Trophoblast cell (in vitro differentiated cells and primary cell): ENCODE measurements around the gene MAP2K6.
"Not testable (repeated sequence)": the region's sequence is repeated elsewhere in the genome, so short reads cannot be mapped to it uniquely, and the experiment has no call there.

Source experiments
- DNase-seq, 2 donors: peaks; one replicate each; pipeline ENCODE4 v3.0.0-alpha.2; 2016
- H2AFZ ChIP-seq: 2 replicates; pipeline ENCODE4 v1.6.1; 2013; ENCODE audit warnings: low read length, moderate library complexity, mild to moderate bottlenecking; ENCODE audit not compliant: insufficient read depth, poor library complexity
- H2AK5ac ChIP-seq: 2 replicates; pipeline ENCODE4 v1.6.1; 2013; ENCODE audit warnings: mild to moderate bottlenecking, low read length
- H2BK120ac ChIP-seq: 2 replicates; pipeline ENCODE4 v1.6.1; 2013; ENCODE audit warnings: low read length, mild to moderate bottlenecking, moderate library complexity; ENCODE audit not compliant: insufficient read depth, poor library complexity
- H2BK12ac ChIP-seq: 2 replicates; pipeline ENCODE4 v1.6.1; 2013; ENCODE audit warnings: mild to moderate bottlenecking, low read length, moderate library complexity
- H2BK5ac ChIP-seq: 2 replicates; pipeline ENCODE4 v1.6.1; 2013; ENCODE audit warnings: low read length, low read depth, moderate library complexity, mild to moderate bottlenecking; ENCODE audit not compliant: poor library complexity
- H3K14ac ChIP-seq: 2 replicates; pipeline ENCODE4 v1.6.1; 2013; ENCODE audit warnings: mild to moderate bottlenecking, low read length
- H3K18ac ChIP-seq: 2 replicates; pipeline ENCODE4 v1.6.1; 2013; ENCODE audit warnings: mild to moderate bottlenecking, low read length
- H3K23ac ChIP-seq: 2 replicates; pipeline ENCODE4 v1.6.1; 2013; ENCODE audit warnings: low read length
- H3K27ac ChIP-seq: 2 replicates; pipeline ENCODE4 v1.5.1; 2013; ENCODE audit warnings: low read depth, mild to moderate bottlenecking, inconsistent platforms, low read length, moderate library complexity
- H3K27me3 ChIP-seq: 2 replicates; pipeline ENCODE4 v1.6.1; 2013; ENCODE audit warnings: inconsistent platforms, mild to moderate bottlenecking, low read length, moderate library complexity; ENCODE audit not compliant: insufficient read depth
- H3K36me3 ChIP-seq, 2 experiments: 1 replicate in 1 of 2; 2 replicates in 1 of 2; pipeline ENCODE4 v1.6.1; 2013; ENCODE audit warnings: low read length in 2 of 2, mild to moderate bottlenecking in 2 of 2, moderate library complexity in 1 of 2; ENCODE audit not compliant: insufficient read depth in 2 of 2, control insufficient read depth in 1 of 2
- H3K4ac ChIP-seq: 2 replicates; pipeline ENCODE4 v1.6.1; 2013; ENCODE audit warnings: low read depth, mild to moderate bottlenecking, low read length, moderate library complexity
- H3K4me1 ChIP-seq, 2 experiments: 1 replicate in 1 of 2; 2 replicates in 1 of 2; pipeline ENCODE4 v1.6.1; 2013; ENCODE audit warnings: low read length in 2 of 2, mild to moderate bottlenecking in 2 of 2, moderate library complexity in 1 of 2; ENCODE audit not compliant: insufficient read depth in 2 of 2, control insufficient read depth in 1 of 2
- H3K4me2 ChIP-seq: 2 replicates; pipeline ENCODE4 v1.6.1; 2013; ENCODE audit warnings: inconsistent platforms, mild to moderate bottlenecking, low read length, moderate library complexity
- H3K4me3 ChIP-seq: 2 replicates; pipeline ENCODE4 v1.5.1; 2013; ENCODE audit warnings: mild to moderate bottlenecking, low read depth, low read length, inconsistent platforms
- H3K79me1 ChIP-seq: one replicate; pipeline ENCODE4 v1.6.1; 2013; ENCODE audit warnings: low read length
- H3K79me2 ChIP-seq: 2 replicates; pipeline ENCODE4 v1.6.1; 2013; ENCODE audit warnings: low read length, mild to moderate bottlenecking; ENCODE audit not compliant: control insufficient read depth, insufficient read depth, poor library complexity
- H3K9ac ChIP-seq: 2 replicates; pipeline ENCODE4 v1.6.1; 2013; ENCODE audit warnings: mild to moderate bottlenecking, low read length
- H3K9me3 ChIP-seq: 2 replicates; pipeline ENCODE4 v1.6.1; 2013; ENCODE audit warnings: low read depth, mild to moderate bottlenecking, control low read depth, inconsistent platforms, low read length; ENCODE audit not compliant: insufficient read depth
- H4K12ac ChIP-seq: 2 replicates; pipeline ENCODE4 v1.6.1; 2013; ENCODE audit warnings: low read depth, mild to moderate bottlenecking, low read length, moderate library complexity
- H4K8ac ChIP-seq: 2 replicates; pipeline ENCODE4 v1.6.1; 2013; ENCODE audit warnings: low read depth, mild to moderate bottlenecking, low read length, moderate library complexity
- H4K91ac ChIP-seq: one replicate; pipeline ENCODE4 v1.6.1; 2013; ENCODE audit warnings: low read depth, mild to moderate bottlenecking, low read length, moderate library complexity
- WGBS: extraction: QIAGEN DNeasy Blood & Tissue Kit; methylation state at CpG from one replicate; pipeline ENCODE4 v1.1.7; 2013; ENCODE audit warnings: missing lambda C conversion rate; ENCODE audit not compliant: insufficient read length, insufficient coverage; ENCODE audit errors: extremely low coverage; 5-methylcytosine and 5-hydroxymethylcytosine counted together

The MAP2K6 gene

DNA sequence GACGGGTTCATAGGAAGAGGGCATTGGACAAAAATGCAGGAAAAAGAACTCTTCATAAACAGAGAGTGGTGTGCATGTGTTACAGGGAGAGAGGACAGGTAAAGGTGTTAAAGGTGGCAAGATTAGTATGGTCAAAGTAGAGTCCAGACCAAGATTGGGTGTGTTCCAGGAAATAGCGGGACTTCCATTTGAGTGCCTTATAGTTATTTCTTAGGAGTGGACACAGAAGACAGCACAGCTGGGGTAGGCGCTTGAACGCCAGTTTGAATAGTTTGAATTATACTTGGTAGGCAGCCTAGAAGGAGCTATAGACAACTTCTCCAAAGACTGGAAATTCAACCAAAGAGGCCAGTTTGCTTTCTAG is 63.4 kb downstream of the MAP2K6 start:
- Histone ChIP-seq H3K23ac (no peak overlapping the region), H3K27ac (no peak overlapping the region), H3K4me2 (no peak overlapping the region), H3K9ac (no peak overlapping the region), H3K27me3 (no peaks in the 10 kb centered on the region), H2BK120ac (no peak overlapping the region), H3K14ac (no peak overlapping the region), H2AK5ac (no peak overlapping the region), H2AFZ (no peak overlapping the region), H3K79me1 (no peaks in the 10 kb centered on the region), H4K12ac (no peak overlapping the region), H3K18ac (no peak overlapping the region), H3K9me3 (no peaks in the 10 kb centered on the region), H2BK12ac (no peak overlapping the region), H2BK5ac (no peak overlapping the region), H3K36me3 (no peaks in the 10 kb centered on the region), H3K4me3 (no peak overlapping the region), H4K91ac (no peak overlapping the region), H3K4me1 (no peaks in the 10 kb centered on the region), H4K8ac (no peak overlapping the region), H3K79me2 (no peaks in the 10 kb centered on the region), H3K4ac (no peak overlapping the region)
- no peak for DNase-seq
- no CpG with 5 or more reads among the region's 4 CpGs for WGBS

DNA sequence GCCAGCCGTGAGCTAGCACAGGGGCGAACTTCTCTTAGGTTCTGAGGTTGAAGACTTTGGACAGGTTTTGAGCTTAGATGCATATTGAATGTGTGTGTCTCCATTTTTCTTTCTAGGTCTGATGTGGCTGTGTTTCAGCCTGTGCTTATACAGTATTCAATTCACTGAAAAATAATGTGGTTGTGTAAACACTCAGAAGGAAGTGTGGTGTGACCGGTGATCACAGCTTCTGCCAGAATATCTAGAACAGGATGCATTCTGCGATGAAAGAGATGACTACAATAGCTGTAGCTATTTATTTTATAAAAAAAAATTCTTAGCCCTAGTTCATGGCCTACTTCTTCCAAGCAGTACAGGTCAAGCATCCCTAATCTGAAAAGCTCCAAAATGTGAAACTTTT is 64.4 kb downstream of the MAP2K6 start:
- no peak overlapping the region for H4K8ac ChIP-seq
- no peaks in the 10 kb centered on the region for H3K79me1 ChIP-seq
- no peak overlapping the region for H2AK5ac ChIP-seq
- H2AFZ ChIP-seq = no peak overlapping the region
- no peak overlapping the region for H2BK5ac ChIP-seq
- no peaks in the 10 kb centered on the region for H3K4me1 ChIP-seq
- H3K9ac ChIP-seq = no peak overlapping the region
- no peak overlapping the region for H3K14ac ChIP-seq
- no peak overlapping the region for H3K4me3 ChIP-seq
- H3K18ac ChIP-seq = no peak overlapping the region
- no peak overlapping the region for H4K12ac ChIP-seq
- H2BK12ac ChIP-seq = no peak overlapping the region
- H3K4ac ChIP-seq = no peak overlapping the region
- H3K27me3 ChIP-seq = no peaks in the 10 kb centered on the region
- no peaks in the 10 kb centered on the region for H3K36me3 ChIP-seq
- no peaks in the 10 kb centered on the region for H3K79me2 ChIP-seq
- H4K91ac ChIP-seq = no peak overlapping the region
- no peak overlapping the region for H3K27ac ChIP-seq
- no peak overlapping the region for H2BK120ac ChIP-seq
- DNase-seq = no peak
- WGBS = no CpG with 5 or more reads among the region's 4 CpGs
- H3K23ac ChIP-seq = no peak overlapping the region
- H3K9me3 ChIP-seq = no peaks in the 10 kb centered on the region
- no peak overlapping the region for H3K4me2 ChIP-seq

DNA sequence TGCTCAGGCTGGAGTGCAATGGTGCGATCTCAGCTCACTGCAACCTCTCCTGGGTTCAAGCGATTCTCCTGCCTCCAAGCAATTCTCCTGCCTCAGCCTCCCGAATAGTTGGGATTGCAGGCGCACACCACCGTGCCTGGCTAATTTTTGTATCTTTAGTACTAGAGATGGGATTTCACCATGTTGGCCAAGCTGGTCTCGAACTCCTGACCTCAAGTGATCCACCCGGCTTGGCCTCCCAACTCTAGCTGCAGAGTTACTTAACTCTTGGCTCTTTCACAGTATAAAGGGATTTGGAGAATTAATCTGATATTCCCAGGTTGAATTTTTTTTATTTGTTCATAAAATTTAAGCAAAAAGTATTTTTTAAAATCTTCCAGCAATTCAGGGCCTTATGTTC is 65.3 kb downstream of the MAP2K6 start:
- H2BK12ac ChIP-seq, H2BK5ac ChIP-seq, H3K9me3 ChIP-seq, H3K79me2 ChIP-seq, H3K23ac ChIP-seq, H4K8ac ChIP-seq, H3K79me1 ChIP-seq, H4K91ac ChIP-seq, DNase-seq, H2AFZ ChIP-seq, H3K14ac ChIP-seq, H2AK5ac ChIP-seq, H4K12ac ChIP-seq, H3K18ac ChIP-seq, H3K4me1 ChIP-seq, H3K4ac ChIP-seq, H3K36me3 ChIP-seq, H3K4me2 ChIP-seq, H2BK120ac ChIP-seq, H3K27ac ChIP-seq, H3K27me3 ChIP-seq, H3K4me3 ChIP-seq, H3K9ac ChIP-seq: not testable (repeated sequence)
- no CpG with 5 or more reads among the region's 7 CpGs for WGBS

DNA sequence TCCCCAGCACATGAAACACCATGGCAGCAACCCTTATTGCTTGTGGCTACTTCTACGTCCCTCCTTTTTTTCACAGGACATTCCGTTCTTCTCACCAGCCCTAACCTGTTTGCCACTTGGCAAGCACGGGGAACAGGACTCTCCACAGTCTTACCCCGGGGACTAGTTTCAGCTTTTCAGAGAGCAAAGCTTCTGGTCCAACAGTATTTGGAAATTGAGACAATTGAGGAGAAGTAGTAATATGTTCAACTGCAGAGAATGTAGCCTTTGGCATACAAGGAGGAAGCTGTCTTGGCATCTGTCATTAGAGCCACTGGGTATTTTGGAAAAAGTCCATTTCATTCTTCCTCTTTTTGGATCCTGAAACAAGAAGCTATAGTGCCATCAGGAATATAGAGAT is 65.7 kb downstream of the MAP2K6 start:
- no peak overlapping the region for H3K4ac ChIP-seq
- no peaks in the 10 kb centered on the region for H3K4me1 ChIP-seq
- no peak overlapping the region for H2BK120ac ChIP-seq
- no peaks in the 10 kb centered on the region for H3K27me3 ChIP-seq
- no peak overlapping the region for H3K4me2 ChIP-seq
- H3K36me3 ChIP-seq = no peaks in the 10 kb centered on the region
- H2AFZ ChIP-seq = no peak overlapping the region
- H2BK5ac ChIP-seq = no peak overlapping the region
- no peaks in the 10 kb centered on the region for H3K79me2 ChIP-seq
- no peak overlapping the region for H3K4me3 ChIP-seq
- H3K27ac ChIP-seq = no peak overlapping the region
- no peak overlapping the region for H4K8ac ChIP-seq
- H3K18ac ChIP-seq = no peak overlapping the region
- no peak overlapping the region for H3K23ac ChIP-seq
- no peak overlapping the region for H4K12ac ChIP-seq
- DNase-seq = peak in 1 of 2 donors; percentile 30
- no peak overlapping the region for H4K91ac ChIP-seq
- H2BK12ac ChIP-seq = no peak overlapping the region
- no peak overlapping the region for H3K9ac ChIP-seq
- H3K9me3 ChIP-seq = no peaks in the 10 kb centered on the region
- no peaks in the 10 kb centered on the region for H3K79me1 ChIP-seq
- H3K14ac ChIP-seq = no peak overlapping the region
- H2AK5ac ChIP-seq = no peak overlapping the region
- WGBS = no CpG with 5 or more reads among the region's 4 CpGs
